Measurements from ENCODE around the gene GMPPB.

The GMPPB gene

GRCh38 chr3:49673121-49673714 lies 50.5 kb downstream of the GMPPB start:
- DNase-seq = no peak

GRCh38 chr3:49671291-49672288 lies 52.2 kb downstream of the GMPPB start:
- DNase-seq = no peak

- no peak for DNase-seq
These were observed 52.8 kb downstream of the GMPPB start for GRCh38 chr3:49670940-49671290.
